A549 (cell line): ENCODE data around the gene POLR3B.

Source experiments
- CEBPB ChIP-seq, 2 experiments: fragments of >200 bp in 1 of 2; sonication (Bioruptor Twin) in 1 of 2; formaldehyde crosslinking in 1 of 2; IDR thresholded peaks; 2 replicates each; pipeline ENCODE4 v1.6.1; 2012 to 2016
- EP300 ChIP-seq, 2 experiments: fragments of >200 bp; sonication (Bioruptor Twin); formaldehyde crosslinking; IDR thresholded peaks; 2 replicates in 1 of 2; 3 replicates in 1 of 2; pipeline ENCODE4 v1.6.1; 2016 to 2017
- POLR2A ChIP-seq: IDR thresholded peaks from 2 replicates; pipeline ENCODE4 v1.6.1; 2012; ENCODE audit warnings: mild to moderate bottlenecking, low read length
- TF ChIP-seq, protein P1 (sequence below): fragments of >200 bp; sonication (Bioruptor Twin); formaldehyde crosslinking; IDR thresholded peaks from 3 replicates; pipeline ENCODE4 v1.5.1; 2016
- TF ChIP-seq, protein P2 (sequence below): fragments of >200 bp; sonication (Bioruptor Twin); formaldehyde crosslinking; IDR thresholded peaks from 3 replicates; pipeline ENCODE4 v1.6.1; 2016
- TF ChIP-seq, protein P3 (sequence below): fragments of 200-600 bp; sonication (generic); IDR thresholded peaks from 2 replicates; pipeline ENCODE4 v1.6.1; 2016; ENCODE audit warnings: antibody characterized with exemption, mild to moderate bottlenecking, moderate library complexity

DNA sequence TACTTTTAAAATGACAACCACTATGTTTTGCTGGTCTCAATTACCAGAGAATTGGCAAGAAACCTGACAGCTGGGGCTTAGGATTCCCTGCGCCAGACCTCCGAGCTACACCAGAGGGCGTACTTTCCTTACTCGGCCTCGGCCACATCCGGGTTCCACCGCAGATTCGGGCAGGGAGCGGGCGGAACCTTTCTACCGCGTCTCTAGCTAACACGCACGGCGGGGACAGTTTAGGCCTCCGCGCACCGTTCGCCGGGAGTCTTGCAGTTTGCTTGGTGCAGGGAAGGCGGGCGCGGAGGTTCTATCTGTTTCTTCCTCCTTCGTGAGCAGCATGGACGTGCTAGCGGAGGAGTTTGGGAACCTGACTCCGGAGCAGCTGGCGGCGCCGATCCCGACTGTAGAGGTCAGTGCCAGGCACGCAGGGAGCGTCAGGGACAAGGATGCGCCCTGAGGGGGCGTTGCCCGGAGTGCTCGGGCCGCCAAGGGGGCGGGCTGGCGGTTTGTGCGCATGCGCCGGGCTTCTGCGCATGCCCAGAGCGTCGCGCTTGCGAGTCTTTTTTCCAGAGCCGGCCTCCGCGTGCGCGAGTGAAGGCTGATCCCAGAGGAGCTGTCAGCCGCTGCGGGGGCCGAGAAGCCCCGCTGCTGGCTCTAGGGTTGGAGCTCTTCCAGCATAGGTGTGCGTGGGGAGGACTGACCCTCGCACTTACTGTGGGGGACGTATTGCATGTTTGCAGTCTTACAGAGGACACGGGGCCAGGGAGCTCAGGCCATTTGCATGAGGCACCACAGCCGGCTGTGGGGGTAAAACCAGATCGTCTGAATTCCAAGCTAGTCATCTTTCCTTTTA lies at the start of gene POLR3B:
- TF ChIP-seq, protein P1, sequence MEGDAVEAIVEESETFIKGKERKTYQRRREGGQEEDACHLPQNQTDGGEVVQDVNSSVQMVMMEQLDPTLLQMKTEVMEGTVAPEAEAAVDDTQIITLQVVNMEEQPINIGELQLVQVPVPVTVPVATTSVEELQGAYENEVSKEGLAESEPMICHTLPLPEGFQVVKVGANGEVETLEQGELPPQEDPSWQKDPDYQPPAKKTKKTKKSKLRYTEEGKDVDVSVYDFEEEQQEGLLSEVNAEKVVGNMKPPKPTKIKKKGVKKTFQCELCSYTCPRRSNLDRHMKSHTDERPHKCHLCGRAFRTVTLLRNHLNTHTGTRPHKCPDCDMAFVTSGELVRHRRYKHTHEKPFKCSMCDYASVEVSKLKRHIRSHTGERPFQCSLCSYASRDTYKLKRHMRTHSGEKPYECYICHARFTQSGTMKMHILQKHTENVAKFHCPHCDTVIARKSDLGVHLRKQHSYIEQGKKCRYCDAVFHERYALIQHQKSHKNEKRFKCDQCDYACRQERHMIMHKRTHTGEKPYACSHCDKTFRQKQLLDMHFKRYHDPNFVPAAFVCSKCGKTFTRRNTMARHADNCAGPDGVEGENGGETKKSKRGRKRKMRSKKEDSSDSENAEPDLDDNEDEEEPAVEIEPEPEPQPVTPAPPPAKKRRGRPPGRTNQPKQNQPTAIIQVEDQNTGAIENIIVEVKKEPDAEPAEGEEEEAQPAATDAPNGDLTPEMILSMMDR: peak; percentile 89
- no peak for TF ChIP-seq EP300 (IDR thresholded peaks at IDR 0.05)
- TF ChIP-seq POLR2A: peak; percentile 92
- 0 out of 4 replicates have a peak, but pooled peaks of 1 of the 2 experiments have one; percentile 10 for TF ChIP-seq CEBPB (IDR thresholded peaks at IDR 0.05)
- TF ChIP-seq, protein P2, sequence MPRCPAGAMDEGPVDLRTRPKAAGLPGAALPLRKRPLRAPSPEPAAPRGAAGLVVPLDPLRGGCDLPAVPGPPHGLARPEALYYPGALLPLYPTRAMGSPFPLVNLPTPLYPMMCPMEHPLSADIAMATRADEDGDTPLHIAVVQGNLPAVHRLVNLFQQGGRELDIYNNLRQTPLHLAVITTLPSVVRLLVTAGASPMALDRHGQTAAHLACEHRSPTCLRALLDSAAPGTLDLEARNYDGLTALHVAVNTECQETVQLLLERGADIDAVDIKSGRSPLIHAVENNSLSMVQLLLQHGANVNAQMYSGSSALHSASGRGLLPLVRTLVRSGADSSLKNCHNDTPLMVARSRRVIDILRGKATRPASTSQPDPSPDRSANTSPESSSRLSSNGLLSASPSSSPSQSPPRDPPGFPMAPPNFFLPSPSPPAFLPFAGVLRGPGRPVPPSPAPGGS: peak; percentile 89; the same call in 2 of the 3 replicates
- TF ChIP-seq, protein P3, sequence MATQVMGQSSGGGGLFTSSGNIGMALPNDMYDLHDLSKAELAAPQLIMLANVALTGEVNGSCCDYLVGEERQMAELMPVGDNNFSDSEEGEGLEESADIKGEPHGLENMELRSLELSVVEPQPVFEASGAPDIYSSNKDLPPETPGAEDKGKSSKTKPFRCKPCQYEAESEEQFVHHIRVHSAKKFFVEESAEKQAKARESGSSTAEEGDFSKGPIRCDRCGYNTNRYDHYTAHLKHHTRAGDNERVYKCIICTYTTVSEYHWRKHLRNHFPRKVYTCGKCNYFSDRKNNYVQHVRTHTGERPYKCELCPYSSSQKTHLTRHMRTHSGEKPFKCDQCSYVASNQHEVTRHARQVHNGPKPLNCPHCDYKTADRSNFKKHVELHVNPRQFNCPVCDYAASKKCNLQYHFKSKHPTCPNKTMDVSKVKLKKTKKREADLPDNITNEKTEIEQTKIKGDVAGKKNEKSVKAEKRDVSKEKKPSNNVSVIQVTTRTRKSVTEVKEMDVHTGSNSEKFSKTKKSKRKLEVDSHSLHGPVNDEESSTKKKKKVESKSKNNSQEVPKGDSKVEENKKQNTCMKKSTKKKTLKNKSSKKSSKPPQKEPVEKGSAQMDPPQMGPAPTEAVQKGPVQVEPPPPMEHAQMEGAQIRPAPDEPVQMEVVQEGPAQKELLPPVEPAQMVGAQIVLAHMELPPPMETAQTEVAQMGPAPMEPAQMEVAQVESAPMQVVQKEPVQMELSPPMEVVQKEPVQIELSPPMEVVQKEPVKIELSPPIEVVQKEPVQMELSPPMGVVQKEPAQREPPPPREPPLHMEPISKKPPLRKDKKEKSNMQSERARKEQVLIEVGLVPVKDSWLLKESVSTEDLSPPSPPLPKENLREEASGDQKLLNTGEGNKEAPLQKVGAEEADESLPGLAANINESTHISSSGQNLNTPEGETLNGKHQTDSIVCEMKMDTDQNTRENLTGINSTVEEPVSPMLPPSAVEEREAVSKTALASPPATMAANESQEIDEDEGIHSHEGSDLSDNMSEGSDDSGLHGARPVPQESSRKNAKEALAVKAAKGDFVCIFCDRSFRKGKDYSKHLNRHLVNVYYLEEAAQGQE: no peak; the same call in 1 of the 2 replicates
